Liver (tissue), 3 donors: ENCODE data around the gene STAG3.

Source experiments
- ATF3 ChIP-seq: IDR thresholded peaks from 2 replicates; pipeline ENCODE4 v1.6.1; 2016; ENCODE audit warnings: antibody characterized with exemption
- CTCF ChIP-seq: fragments of 150-350 bp; IDR thresholded peaks from 2 replicates; pipeline ENCODE4 v1.5.1; 2017; ENCODE audit warnings: improper control_type of control experiment, low read depth, low read length; ENCODE audit not compliant: missing input control
- EGR1 ChIP-seq, 2 donors: IDR thresholded peaks; 2 replicates each; pipeline ENCODE4 v1.6.1; 2016 to 2018; ENCODE audit warnings: antibody characterized with exemption in 2 of 2, low read depth in 2 of 2
- GABPA ChIP-seq, 2 donors: IDR thresholded peaks in 1 of 2; conservative IDR thresholded peaks in 1 of 2; 2 replicates each; pipeline ENCODE4 v1.6.1; 2016; ENCODE audit warnings: antibody characterized with exemption in 2 of 2, mild to moderate bottlenecking in 1 of 2, moderate library complexity in 1 of 2
- JUND ChIP-seq, 2 donors: IDR thresholded peaks; 2 replicates each; pipeline ENCODE4 v1.6.1; 2016; ENCODE audit warnings: antibody characterized with exemption in 2 of 2
- MAX ChIP-seq: IDR thresholded peaks from 2 replicates; pipeline ENCODE4 v1.6.1; 2016; ENCODE audit warnings: antibody characterized with exemption
- NR2F2 ChIP-seq: IDR thresholded peaks from 2 replicates; pipeline ENCODE4 v1.6.1; 2016; ENCODE audit warnings: antibody characterized with exemption
- RAD21 ChIP-seq, 2 donors: IDR thresholded peaks; 2 replicates each; pipeline ENCODE4 v1.6.1; 2016; ENCODE audit warnings: antibody characterized with exemption in 2 of 2, mild to moderate bottlenecking in 2 of 2
- REST ChIP-seq: IDR thresholded peaks from 2 replicates; pipeline ENCODE4 v1.6.1; 2016; ENCODE audit warnings: antibody characterized with exemption, mild to moderate bottlenecking
- SP1 ChIP-seq: IDR thresholded peaks from 2 replicates; pipeline ENCODE4 v1.6.1; 2018; ENCODE audit warnings: antibody characterized with exemption, mild to moderate bottlenecking
- TAF1 ChIP-seq: conservative IDR thresholded peaks from 2 replicates; pipeline ENCODE4 v1.6.1; 2016; ENCODE audit warnings: antibody characterized with exemption, mild to moderate bottlenecking
- ZBTB33 ChIP-seq: IDR thresholded peaks from 2 replicates; pipeline ENCODE4 v1.6.1; 2016; ENCODE audit warnings: antibody characterized with exemption
- donor health status: healthy.
- donor health status: healthy.

- TF ChIP-seq CTCF (no peak), JUND (IDR thresholded peaks at IDR 0.05) (no peak), TAF1 (no peak), RAD21 (IDR thresholded peaks at IDR 0.05) (no peak), GABPA (IDR thresholded peaks at IDR 0.05 in 1 of 2, conservative IDR thresholded peaks at IDR 0.05 in 1 of 2) (no peak), SP1 (no peak), EGR1 (IDR thresholded peaks at IDR 0.05; ENCODE audit: low read depth in 2 of 2) (no peak), MAX (no peak), ZBTB33 (no peak), NR2F2 (no peak), ATF3 (no peak), REST (no peak)
These were observed 18.6 kb upstream of the STAG3 start for GRCh38 chr7:100159099-100159623.
